ENCODE measurements around the gene ATP8B4. TPM values are rescaled to one million over a fixed set of nuclear protein-coding genes. Genes with fewer than 3 reads are reported as not detected.

ATP8B4 gene
- polyA plus RNA-seq, 3 donors = 6.1 to 9.6 (median 6.8) TPM

DNA sequence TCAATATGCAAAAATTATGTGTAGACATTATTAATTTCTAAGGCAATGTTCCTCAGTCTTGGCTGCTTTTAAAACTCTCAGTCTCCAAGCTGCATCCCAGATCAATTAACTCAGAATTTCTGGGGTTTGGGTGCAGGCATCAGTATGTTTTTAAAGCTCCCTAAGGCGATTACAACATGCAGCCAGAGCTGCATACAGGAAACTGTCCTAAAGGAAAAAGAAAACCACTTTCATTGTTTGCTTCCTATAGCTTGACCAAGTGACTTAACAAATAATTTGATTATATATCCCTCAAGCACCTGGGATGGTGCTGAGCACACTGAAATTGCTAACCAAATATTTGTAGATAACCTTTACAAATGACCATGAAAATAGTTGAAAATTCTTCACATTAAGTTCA is 303.5 kb downstream of the ATP8B4 start:
- TF ChIP-seq CTCF (IDR thresholded peaks at IDR 0.05) = no peak
- no peaks in the 10 kb centered on the region for H4K20me1 ChIP-seq (ENCODE audit: insufficient read depth, low read length)
- H3K4me1 ChIP-seq (ENCODE audit: control insufficient read depth in 1 of 2, insufficient read depth in 2 of 2, low read length in 2 of 2) = peaks cover 7 to 8% of the 10 kb centered on the region in 2 donors
- no peaks in the 10 kb centered on the region for H3K9me3 ChIP-seq (replicated peaks in 1 of 2; ENCODE audit: control insufficient read depth in 1 of 2, insufficient read depth in 1 of 2, low read length in 2 of 2)
- H3K27ac ChIP-seq (ENCODE audit: low read depth in 1 of 2, low read length in 2 of 2) = no peak overlapping the region
- no CpG with 5 or more reads among the region's 1 CpG for WGBS (ENCODE audit: insufficient coverage)
- no peak overlapping the region for H3K4me2 ChIP-seq (replicated peaks; ENCODE audit: extremely low read depth, low read length, poor library complexity, severe bottlenecking)
- intact Hi-C loops (cut with micrococcal nuclease) = no loop called here
- Mint-ChIP-seq H3K4me3 (no peak overlapping the region), H3K4me1 (peaks cover 17% of the 10 kb centered on the region), H3K27me3 (ENCODE audit: low read depth in 3 of 3) (no peaks in the 10 kb centered on the region), H3K9me3 (peaks cover 0 to 9% (median 2%) of the 10 kb centered on the region in 7 donors), H3K36me3 (no peaks in the 10 kb centered on the region), H3K27ac (no peak overlapping the region)
- no peaks in the 10 kb centered on the region for H3K36me3 ChIP-seq (replicated peaks in 1 of 2; ENCODE audit: control insufficient read depth in 1 of 2, insufficient read depth in 2 of 2, low read length in 2 of 2)
- no peaks in the 10 kb centered on the region for H3K27me3 ChIP-seq (ENCODE audit: control insufficient read depth in 2 of 2, insufficient read depth in 2 of 2, low read length in 2 of 2)
- no peak overlapping the region for H2AFZ ChIP-seq (ENCODE audit: insufficient read depth, low read depth, low read length, poor library complexity, severe bottlenecking)
- no peaks in the 10 kb centered on the region for H3K79me2 ChIP-seq (ENCODE audit: insufficient read depth, low read length)
- no peak for DNase-seq
- H3K9ac ChIP-seq (ENCODE audit: insufficient read depth, low read length, poor library complexity, severe bottlenecking) = no peak overlapping the region
- H3K4me3 ChIP-seq (replicated peaks in 1 of 3; ENCODE audit: low read depth in 2 of 3, low read length in 3 of 3) = no peak overlapping the region

DNA sequence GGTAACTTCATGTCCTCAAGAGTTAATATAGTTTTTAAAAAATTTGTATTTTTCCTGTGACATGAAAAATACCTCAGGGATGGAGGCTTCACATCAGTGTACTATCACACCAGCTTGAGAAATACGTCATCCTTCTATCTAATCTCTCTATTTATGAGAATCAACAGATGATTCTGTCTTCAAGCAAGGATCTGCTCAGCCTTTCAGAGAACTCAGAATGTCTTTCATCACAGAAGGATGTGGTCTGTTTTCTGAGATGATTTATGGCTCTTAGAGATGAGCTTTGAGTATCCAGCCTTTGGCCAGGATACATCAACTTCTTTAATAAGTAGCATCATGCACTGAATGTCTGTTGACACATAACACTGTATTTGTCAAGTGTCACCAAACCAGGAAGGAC is 304.3 kb downstream of the ATP8B4 start:
- WGBS (ENCODE audit: insufficient coverage) = no CpG with 5 or more reads among the region's 1 CpG
- no peak overlapping the region for H3K9ac ChIP-seq (ENCODE audit: insufficient read depth, low read length, poor library complexity, severe bottlenecking)
- Mint-ChIP-seq H3K27ac (no peak overlapping the region), H3K4me3 (no peak overlapping the region), H3K9me3 (peaks cover 0 to 9% (median 2%) of the 10 kb centered on the region in 7 donors), H3K27me3 (ENCODE audit: low read depth in 3 of 3) (no peaks in the 10 kb centered on the region), H3K36me3 (no peaks in the 10 kb centered on the region), H3K4me1 (peaks cover 17% of the 10 kb centered on the region)
- no peaks in the 10 kb centered on the region for H3K9me3 ChIP-seq (replicated peaks in 1 of 2; ENCODE audit: control insufficient read depth in 1 of 2, insufficient read depth in 1 of 2, low read length in 2 of 2)
- peaks cover 7 to 8% of the 10 kb centered on the region in 2 donors for H3K4me1 ChIP-seq (ENCODE audit: control insufficient read depth in 1 of 2, insufficient read depth in 2 of 2, low read length in 2 of 2)
- H3K4me2 ChIP-seq (replicated peaks; ENCODE audit: extremely low read depth, low read length, poor library complexity, severe bottlenecking) = no peak overlapping the region
- DNase-seq = no peak
- H3K36me3 ChIP-seq (replicated peaks in 1 of 2; ENCODE audit: control insufficient read depth in 1 of 2, insufficient read depth in 2 of 2, low read length in 2 of 2) = no peaks in the 10 kb centered on the region
- H3K79me2 ChIP-seq (ENCODE audit: insufficient read depth, low read length) = no peaks in the 10 kb centered on the region
- TF ChIP-seq CTCF (IDR thresholded peaks at IDR 0.05) = no peak
- no peaks in the 10 kb centered on the region for H3K27me3 ChIP-seq (ENCODE audit: control insufficient read depth in 2 of 2, insufficient read depth in 2 of 2, low read length in 2 of 2)
- H2AFZ ChIP-seq (ENCODE audit: insufficient read depth, low read depth, low read length, poor library complexity, severe bottlenecking) = no peak overlapping the region
- no peak overlapping the region for H3K27ac ChIP-seq (ENCODE audit: low read depth in 1 of 2, low read length in 2 of 2)
- intact Hi-C loops (cut with micrococcal nuclease) = no loop called here
- H4K20me1 ChIP-seq (ENCODE audit: insufficient read depth, low read length) = no peaks in the 10 kb centered on the region
- no peak overlapping the region for H3K4me3 ChIP-seq (replicated peaks in 1 of 3; ENCODE audit: low read depth in 2 of 3, low read length in 3 of 3)

Measured in CD14-positive monocyte (primary cell).